ENCODE data around the gene KRT3.

The KRT3 gene

DNA sequence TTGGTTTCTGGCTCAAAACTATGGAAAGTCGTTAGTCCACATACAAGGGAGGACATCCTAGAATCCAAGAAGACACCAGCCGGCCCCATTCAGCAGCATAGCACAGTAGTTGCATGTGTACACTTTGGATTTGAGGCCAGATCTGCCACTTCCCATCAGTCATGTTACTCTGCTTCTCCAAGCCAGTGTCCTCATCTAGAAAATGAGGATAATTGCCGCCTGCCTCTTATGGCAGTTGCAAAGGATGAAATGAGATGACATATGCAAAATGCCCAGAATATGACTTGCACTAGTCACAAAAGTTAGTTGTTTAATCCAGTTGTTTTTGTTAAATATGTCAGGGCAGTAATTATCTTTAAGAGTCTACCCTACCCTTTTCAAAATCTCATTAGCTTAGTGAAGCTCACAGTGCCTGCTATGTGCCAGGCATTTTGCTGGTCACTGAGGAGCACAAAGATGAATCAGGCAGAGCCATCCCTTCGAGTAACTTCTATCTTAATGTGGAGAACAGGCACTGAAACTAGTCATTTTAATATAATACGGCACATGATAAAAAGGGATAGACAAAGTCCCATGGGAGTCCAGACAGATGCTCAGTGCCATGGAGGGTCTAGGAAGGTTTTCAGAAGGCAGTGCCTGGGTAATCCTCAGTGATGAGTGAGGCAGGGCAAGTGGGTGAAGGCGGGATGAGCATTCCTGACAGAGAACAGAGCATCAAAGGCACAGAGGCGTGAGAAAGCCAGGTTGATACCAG lies 12.2 kb downstream of the KRT3 start:
- DNase-seq, result no peak

GRCh38 chr12:52782502-52782901 lies 13.4 kb downstream of the KRT3 start:
- DNase-seq, result no peak

DNA sequence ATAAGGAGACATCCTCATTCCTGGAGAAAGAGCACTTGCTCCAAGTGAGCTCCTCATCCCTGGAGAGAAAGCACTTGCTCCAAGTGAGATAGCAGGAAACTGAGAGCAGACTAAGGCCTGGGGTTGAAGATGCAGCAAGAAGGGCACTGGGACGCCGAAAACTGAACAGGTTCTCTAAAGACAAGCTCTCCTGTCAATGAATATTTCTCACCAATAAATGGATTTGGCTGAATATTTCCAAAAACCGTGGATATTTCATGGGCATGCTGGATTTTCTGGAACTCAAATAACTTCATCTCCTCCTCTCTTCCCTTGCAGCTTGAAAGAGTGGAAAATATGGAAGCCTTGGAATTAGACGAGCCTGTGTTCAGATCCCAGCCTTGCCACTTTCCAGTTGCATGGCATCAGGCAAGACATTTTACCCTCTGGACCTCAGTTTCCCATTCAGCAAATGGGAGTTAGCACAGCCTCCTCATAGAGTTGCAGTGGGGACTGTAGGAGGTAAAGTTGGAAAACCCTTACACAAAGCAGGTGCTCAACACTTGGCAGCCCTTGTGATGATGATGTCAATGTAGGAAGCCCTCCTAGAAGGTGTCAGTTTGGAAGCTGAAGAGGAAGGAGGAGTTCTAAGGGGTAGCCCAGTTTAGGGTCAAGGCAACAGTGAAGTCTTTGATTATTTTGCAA lies 14.4 kb downstream of the KRT3 start:
- DNase-seq, result no peak

DNA sequence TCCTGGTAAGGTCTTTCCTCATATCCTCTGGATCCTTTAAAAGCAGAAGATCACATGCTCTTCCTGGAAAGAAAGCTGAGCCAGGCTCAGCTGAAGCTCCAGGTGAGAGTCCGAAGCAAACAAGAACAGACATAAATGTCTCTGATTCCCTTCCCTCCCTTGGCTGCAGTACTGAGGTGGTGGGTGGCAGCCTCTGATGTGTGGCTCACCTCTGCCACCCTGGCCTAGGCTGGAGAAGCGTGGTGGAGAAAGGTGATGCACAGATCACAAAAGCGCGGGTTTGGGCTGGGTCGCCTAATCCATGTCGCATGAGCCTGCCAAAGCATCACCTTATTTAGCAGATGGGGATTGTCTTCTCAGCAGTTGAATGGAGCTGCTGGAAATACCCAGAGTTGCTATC lies 16.0 kb downstream of the KRT3 start:
- no peak for DNase-seq

GRCh38 chr12:52778833-52779232 lies 17.1 kb downstream of the KRT3 start:
- no peak for DNase-seq

DNA sequence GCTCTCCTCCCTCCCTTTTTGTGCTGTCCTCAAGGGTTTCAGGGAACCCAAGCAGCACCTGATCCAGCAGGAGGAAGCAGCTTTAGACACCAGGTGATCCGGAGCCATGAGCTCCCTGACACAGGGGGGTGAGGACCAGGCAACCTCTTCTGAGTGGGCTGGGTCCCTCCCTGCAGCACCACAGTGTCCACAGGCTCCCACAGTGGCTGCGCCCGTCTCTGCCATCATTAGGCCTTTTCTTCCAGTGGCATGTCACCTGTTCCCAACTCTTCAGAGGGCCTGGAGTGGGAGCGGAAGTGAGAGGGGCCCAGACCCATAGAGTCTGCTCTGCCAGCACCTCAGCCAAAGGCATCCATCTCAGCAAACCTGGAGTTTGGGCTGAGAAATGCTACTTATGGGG lies 18.4 kb downstream of the KRT3 start:
- no peak for DNase-seq

DNA sequence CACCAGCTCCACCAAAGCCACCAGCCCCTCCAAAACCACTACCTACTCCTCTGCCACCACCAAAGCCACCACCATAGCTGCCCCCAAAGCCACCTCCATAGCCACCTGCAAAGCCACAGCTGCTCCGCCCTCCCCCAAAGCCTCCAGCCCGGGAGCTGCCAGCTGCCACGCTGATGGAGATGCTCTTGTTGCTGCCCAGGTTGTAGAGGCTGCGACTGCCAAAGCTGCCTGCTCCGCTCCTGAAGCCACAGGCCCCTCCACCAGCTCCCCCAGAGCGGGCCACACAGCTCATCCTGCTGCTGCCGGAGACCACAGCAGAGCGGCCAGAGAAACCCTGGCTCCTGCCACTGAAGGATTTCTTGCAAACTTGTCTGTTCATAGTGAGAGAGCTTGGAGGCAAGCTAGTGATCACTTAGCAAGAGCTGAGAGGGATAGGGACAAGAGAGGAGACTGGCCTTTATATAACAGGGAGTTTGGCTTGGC lies 19.0 kb downstream of the KRT3 start, which contains the start of gene KRT76:
Gene KRT76 (minus strand): TSS at position 433 of the 483 bp plus-strand sequence. CDS start 54 bp downstream, at position 379.
- DNase-seq, result no peak

- no peak for DNase-seq
Measured at GRCh38 chr12:52776435-52776834, 19.5 kb downstream of the KRT3 start.

- DNase-seq, result no peak
Measured at GRCh38 chr12:52774629-52775250, 21.2 kb downstream of the KRT3 start.

- no peak for DNase-seq
Measured at GRCh38 chr12:52772772-52773171, 23.1 kb downstream of the KRT3 start.

GRCh38 chr12:52772188-52772587 lies 23.7 kb downstream of the KRT3 start:
- DNase-seq, result no peak

DNA sequence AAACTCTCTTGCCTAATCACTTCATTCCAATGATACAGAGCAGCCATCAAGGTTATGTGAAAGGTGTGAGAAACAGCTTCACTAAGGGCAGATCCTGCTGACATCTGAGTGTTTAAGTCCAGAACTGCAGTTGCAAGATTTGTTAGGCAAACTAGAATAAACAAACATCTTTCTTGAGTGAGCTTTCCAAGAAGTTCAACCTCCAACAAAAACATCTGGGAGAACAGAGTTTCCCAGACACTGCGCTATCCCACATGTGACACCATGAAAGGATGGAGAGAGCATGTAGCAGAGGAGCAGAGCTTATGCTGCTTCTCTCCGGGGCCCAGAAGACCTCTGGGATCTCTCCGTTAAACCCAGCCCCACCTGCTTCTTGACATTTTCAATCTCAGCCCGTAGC lies 24.4 kb downstream of the KRT3 start:
- no peak for DNase-seq

DNA sequence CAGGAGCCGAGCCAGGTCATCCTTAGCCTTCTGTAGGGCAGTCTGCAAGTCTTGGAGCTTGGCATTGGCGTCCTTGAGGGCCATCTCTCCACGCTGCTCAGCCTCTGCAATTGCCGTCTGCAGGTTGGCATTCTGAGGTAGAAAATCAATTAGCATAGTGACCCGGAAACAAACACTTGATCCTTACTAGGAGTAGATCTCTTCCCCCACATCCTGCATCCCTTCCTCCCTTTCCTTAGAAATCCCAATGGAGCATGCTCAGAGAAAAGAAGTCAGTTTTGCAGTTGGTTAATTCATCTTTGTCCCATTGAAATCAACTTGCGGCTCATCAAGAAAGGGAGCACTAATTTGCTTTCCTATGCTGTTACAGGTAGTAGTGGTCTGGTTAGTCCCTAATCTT lies 24.8 kb downstream of the KRT3 start:
- DNase-seq, result no peak

DNA sequence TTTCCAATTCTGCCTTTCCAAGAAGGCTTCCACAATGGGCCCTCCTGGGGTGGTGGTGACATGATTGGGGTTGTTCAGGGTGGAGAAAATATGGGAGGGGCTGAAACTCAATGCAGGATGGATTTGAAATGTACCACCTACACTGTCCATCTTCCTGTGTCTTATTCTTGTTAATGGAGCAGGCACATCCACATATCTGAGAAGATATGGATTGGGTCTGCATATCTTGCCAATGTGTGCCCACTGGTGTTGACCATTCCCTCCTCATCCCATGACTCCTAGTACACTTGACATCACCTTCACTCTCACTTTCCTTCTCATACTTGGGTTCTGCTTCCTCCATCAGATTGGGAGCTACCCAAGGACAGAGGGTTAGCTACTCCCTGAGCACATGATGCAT lies 26.0 kb downstream of the KRT3 start:
- no peak for DNase-seq

DNA sequence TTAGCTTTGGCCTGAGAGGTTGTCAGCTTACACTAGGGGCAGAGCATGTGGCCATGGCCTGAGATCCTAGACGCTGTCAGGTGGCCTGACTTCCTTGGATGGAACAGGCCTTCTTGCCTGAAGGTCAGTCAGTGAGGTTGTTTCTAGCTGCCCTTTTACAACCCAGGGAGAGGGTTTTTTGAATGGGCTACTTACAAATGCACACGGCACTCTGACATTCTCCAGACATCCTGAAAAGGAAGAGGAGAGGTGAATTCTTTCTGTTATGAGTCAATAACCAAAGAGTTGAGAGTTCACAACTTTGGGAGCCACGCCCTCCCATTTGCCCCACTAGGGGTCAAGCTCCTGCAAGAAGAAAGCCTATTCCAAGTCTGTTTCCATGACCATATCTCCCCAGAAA lies 26.6 kb downstream of the KRT3 start:
- no peak for DNase-seq

DNA sequence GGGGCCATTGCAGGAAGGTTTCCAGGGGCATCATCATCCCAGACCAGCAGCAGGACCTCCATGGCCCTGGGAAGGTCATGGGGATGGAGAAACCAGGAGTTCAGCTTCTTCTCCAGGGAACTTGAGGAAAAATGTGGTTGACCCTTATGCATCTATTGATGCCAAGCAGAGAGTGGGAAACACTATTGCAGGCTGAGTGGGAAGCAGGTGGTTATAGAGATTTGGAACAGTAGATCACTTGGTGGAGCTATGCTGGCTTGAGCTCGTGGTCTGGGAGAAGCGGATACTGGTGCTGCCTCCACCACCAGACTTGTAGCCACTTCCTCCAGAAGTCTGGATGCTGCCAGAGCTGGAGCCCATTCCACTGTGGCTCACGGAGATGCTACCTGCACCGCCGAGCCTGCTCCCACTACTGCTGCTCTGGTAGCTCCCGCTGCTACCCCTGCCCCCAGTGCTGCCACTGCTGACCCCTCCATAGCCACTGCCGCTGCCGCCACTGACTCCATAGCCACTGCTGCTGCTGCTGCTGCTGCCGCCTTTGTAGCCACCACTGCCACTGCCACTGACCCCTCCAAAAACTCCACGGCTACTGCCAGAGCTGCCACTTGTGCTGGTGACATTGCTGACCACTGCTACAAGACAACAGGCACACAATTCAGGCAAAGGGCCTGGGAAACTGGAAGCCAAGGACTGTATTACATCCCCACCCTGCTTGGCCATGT lies 27.3 kb downstream of the KRT3 start:
- DNase-seq, result no peak

DNA sequence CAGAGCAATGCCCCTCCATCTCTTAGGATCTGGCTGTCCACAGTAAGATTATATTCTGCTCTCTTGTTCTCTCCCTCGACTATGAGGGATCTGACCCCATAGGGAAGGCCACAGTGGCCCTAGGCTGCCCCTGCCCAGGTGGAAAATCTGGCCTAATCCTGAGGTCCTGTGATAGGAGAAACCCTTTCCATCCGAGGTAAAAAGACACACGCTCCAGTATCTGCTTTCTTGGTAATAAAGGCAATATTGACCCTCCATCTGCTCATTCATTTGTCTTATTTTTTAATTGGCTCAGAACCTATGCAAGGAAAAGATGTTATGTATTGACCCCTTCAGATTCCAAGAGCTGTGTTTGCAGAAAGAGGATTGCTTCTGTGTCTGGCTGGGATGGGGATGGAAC lies 28.5 kb downstream of the KRT3 start:
- no peak for DNase-seq

GRCh38 chr12:52767020-52767379 lies 28.9 kb downstream of the KRT3 start:
- DNase-seq, result no peak

DNA sequence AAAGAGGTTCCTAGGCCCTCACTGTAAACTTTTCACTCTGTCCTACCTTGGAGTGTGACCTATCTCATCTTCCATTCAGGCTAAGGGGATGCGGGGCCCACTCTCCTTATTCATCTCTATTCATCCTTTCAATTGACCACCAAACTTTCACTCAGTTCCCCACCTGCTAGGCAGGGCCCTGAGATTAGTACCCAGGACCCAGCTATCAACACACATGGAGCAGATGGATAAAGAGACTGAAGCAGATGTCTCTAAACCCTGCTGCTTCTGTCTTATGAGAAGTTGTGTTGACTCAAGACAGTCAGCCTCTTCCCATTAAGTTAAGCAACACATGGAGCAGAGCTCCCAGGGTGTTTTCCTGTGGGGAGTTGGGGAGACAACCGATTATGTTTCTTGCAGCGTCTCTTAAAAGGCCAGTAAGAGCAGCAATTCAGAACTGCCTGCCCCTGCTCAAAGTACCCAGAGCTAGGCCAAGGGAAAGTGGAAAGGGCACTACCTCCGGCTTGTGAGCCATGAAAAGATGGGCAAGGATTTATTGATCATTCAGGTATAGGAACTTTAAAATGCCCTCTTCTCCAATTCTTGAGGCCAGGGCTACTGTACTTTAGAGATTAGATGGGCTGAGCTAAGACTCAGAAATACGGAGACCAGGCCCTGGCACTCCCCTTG lies 29.4 kb downstream of the KRT3 start:
- no peak for DNase-seq

- no peak for DNase-seq
Measured at GRCh38 chr12:52765702-52766101, 30.2 kb downstream of the KRT3 start.

DNA sequence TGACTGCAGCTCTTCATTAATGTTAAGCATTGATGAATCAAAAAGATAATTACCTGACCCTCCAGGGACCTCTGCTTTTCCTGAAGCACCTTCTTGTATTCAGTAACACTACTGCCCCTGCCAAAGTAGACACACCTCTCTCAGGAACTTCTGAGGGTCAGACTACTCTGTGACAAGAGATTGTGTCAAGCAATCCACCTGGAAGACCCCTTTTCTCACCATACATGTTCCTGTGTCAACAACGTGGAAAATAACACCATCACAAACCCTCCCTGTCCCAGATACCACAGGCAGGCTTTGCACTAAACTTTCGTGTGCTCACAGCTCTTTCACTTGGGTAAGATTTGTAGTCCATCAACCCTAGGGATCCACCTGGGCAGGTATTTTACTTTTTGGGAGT lies 31.9 kb downstream of the KRT3 start:
- DNase-seq, result no peak
